KBM-7 (cell line): ENCODE data around the gene TPRG1.
A peak's percentile ranks its signal among the peaks of the same experiment; 100 is the strongest.
"Not testable (repeated sequence)": the region's sequence is repeated elsewhere in the genome, so short reads cannot be mapped to it uniquely, and the experiment has no call there.

ENCODE experiments used
- DNase-seq: peaks from one replicate; pipeline ENCODE4 v3.0.0-alpha.2; 2015
- in situ Hi-C: fragments of 300-500 bp; cut with MboI; formaldehyde crosslinking; loops from 2 replicates; pipeline ENCODE4 v1.14.3; 2020; ENCODE audit warnings: low sequenced_read_pairs, low pct_unique_long_range_greater_than_20kb, mixed read lengths

TPRG1 gene

GRCh38 chr3:189298469-189299375 lies 127.0 kb downstream of the TPRG1 start:
- no peak for DNase-seq
- in situ Hi-C loops: no loop called here

- in situ Hi-C loops: no loop called here
- DNase-seq: no peak
Observed at GRCh38 chr3:189300345-189300744, 128.6 kb downstream of the TPRG1 start.

- DNase-seq: no peak
- in situ Hi-C loops: no loop called here
Observed at GRCh38 chr3:189301479-189301878, 129.7 kb downstream of the TPRG1 start.

GRCh38 chr3:189303584-189303983 lies 131.8 kb downstream of the TPRG1 start:
- no peak for DNase-seq
- in situ Hi-C loops: no loop called here

GRCh38 chr3:189304465-189305351 lies 132.9 kb downstream of the TPRG1 start:
- in situ Hi-C loops: no loop called here
- DNase-seq: no peak

GRCh38 chr3:189305412-189305811 lies 133.6 kb downstream of the TPRG1 start:
- DNase-seq: no peak
- in situ Hi-C loops: no loop called here

GRCh38 chr3:189307963-189308362 lies 136.2 kb downstream of the TPRG1 start:
- in situ Hi-C loops: no loop called here
- DNase-seq: no peak

GRCh38 chr3:189308608-189309007 lies 136.8 kb downstream of the TPRG1 start:
- DNase-seq: no peak
- in situ Hi-C loops: no loop called here

GRCh38 chr3:189309400-189309975 lies 137.7 kb downstream of the TPRG1 start:
- in situ Hi-C loops: no loop called here
- no peak for DNase-seq

- DNase-seq: no peak
- in situ Hi-C loops: no loop called here
Observed at GRCh38 chr3:189311521-189311920, 139.8 kb downstream of the TPRG1 start.

- DNase-seq: no peak
- in situ Hi-C loops: no loop called here
Observed at GRCh38 chr3:189312866-189313265, 141.1 kb downstream of the TPRG1 start.

- in situ Hi-C loops: no loop called here
- DNase-seq: no peak
Observed at GRCh38 chr3:189316296-189317019, 144.7 kb downstream of the TPRG1 start.

GRCh38 chr3:189317911-189318310 lies 146.1 kb downstream of the TPRG1 start:
- in situ Hi-C loops: no loop called here
- no peak for DNase-seq

GRCh38 chr3:189320511-189320910 lies 148.7 kb downstream of the TPRG1 start:
- in situ Hi-C loops: no loop called here
- DNase-seq: no peak

- no peak for DNase-seq
- in situ Hi-C loops: no loop called here
Observed at GRCh38 chr3:189322339-189322738, 150.6 kb downstream of the TPRG1 start.

GRCh38 chr3:189324538-189325138 lies 152.9 kb downstream of the TPRG1 start:
- DNase-seq: peak; percentile 87
- in situ Hi-C loops: no loop called here

GRCh38 chr3:189325454-189325853 lies 153.7 kb downstream of the TPRG1 start:
- no peak for DNase-seq
- in situ Hi-C loops: no loop called here

- in situ Hi-C loops, DNase-seq: not testable (repeated sequence)
Observed at GRCh38 chr3:189329630-189330029, 157.9 kb downstream of the TPRG1 start.

- in situ Hi-C loops: no loop called here
- no peak for DNase-seq
Observed at GRCh38 chr3:189330066-189330465, 158.3 kb downstream of the TPRG1 start.
